Large intestine (tissue), 3 donors: ENCODE measurements around the gene BPIFB6. TPM values are rescaled to one million over a fixed set of nuclear protein-coding genes. Genes with fewer than 3 reads are reported as not detected.

Source experiments
- DNase-seq, 2 donors: peaks; one replicate each; pipeline versions ENCODE4 v3.0.0 to v3.0.0-alpha.2; 2013
- H3K27ac ChIP-seq: one replicate; pipeline ENCODE4 v1.5.1; 2013; ENCODE audit warnings: low read length
- H3K27me3 ChIP-seq: 2 replicates; pipeline ENCODE4 v1.6.1; 2013; ENCODE audit warnings: low read length; ENCODE audit not compliant: control insufficient read depth, insufficient read depth
- H3K36me3 ChIP-seq: 2 replicates; pipeline ENCODE4 v1.6.1; 2013; ENCODE audit warnings: low read length; ENCODE audit not compliant: control insufficient read depth, insufficient read depth
- H3K4me1 ChIP-seq: one replicate; pipeline ENCODE4 v1.6.1; 2013; ENCODE audit warnings: low read length; ENCODE audit not compliant: control insufficient read depth, insufficient read depth
- H3K4me3 ChIP-seq: one replicate; pipeline ENCODE4 v1.5.1; 2013; ENCODE audit warnings: low read length
- H3K9me3 ChIP-seq: one replicate; pipeline ENCODE4 v1.6.1; 2013; ENCODE audit warnings: mild to moderate bottlenecking, low read depth, low read length, moderate library complexity; ENCODE audit not compliant: control insufficient read depth
- WGBS: methylation state at CpG from one replicate; pipeline ENCODE4 v1.1.5; 2013; ENCODE audit warnings: low lambda C conversion rate; ENCODE audit not compliant: insufficient coverage; 5-methylcytosine and 5-hydroxymethylcytosine counted together
- polyA plus RNA-seq: library from polyadenylated mRNA; unstranded; fragments of 120-200 nt; gene quantifications from one replicate; pipeline ENCODE4 v1.2.1, GENCODE V29; 2013

Gene BPIFB6
- polyA plus RNA-seq, 1 donor, result not detected

DNA sequence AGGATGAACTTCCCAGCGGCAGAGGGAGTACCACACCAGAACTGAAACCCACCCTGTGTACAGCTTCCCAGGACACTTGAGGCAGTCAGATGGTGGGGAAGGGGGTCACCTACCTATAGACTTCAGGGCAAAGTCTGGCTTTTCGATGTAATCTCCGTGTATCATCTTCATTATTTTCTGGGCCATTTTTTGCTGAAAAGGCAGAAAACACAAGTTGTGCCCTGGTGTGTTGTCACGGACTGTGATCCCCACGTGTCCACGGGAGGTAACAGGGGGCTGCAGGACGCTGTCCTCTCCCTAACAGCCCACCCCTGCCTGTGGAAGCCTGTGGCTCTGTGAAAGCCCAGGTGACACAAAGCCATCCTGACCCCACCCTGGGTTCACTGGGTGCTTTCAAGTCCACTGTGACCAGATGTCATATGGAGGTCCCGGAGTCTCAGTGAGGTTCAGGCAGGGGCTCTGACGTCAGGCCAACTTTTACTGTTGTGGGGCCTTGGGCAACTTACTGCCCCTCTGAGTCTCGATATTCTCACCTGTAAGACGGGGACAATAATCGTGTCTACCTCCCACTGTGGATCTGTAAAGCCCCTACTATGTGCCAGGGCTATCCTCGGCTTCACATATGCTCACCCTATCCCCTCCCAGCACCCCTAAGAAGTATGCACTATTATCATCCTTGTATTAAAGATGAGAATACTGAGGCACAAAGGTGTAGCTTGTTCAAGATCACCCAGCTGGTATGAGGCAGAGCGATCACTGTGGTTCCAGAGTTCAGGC, 41.8 kb upstream of the BPIFB6 start:
- no peak for DNase-seq
- no CpG with 5 or more reads among the region's 14 CpGs for WGBS
- H3K27me3 ChIP-seq, result no peaks in the 10 kb centered on the region
- H3K4me1 ChIP-seq, result no peaks in the 10 kb centered on the region
- H3K9me3 ChIP-seq, result no peaks in the 10 kb centered on the region
- no peak overlapping the region for H3K4me3 ChIP-seq
- H3K36me3 ChIP-seq, result no peaks in the 10 kb centered on the region
- no peak overlapping the region for H3K27ac ChIP-seq

- Histone ChIP-seq H3K4me1 (no peaks in the 10 kb centered on the region), H3K4me3 (no peak overlapping the region), H3K27ac (no peak overlapping the region), H3K36me3 (no peaks in the 10 kb centered on the region), H3K9me3 (no peaks in the 10 kb centered on the region), H3K27me3 (no peaks in the 10 kb centered on the region)
- no CpG with 5 or more reads among the region's 3 CpGs for WGBS
- DNase-seq, result no peak
Measured at GRCh38 chr20:32990426-32990825, 41.0 kb upstream of the BPIFB6 start.

DNA sequence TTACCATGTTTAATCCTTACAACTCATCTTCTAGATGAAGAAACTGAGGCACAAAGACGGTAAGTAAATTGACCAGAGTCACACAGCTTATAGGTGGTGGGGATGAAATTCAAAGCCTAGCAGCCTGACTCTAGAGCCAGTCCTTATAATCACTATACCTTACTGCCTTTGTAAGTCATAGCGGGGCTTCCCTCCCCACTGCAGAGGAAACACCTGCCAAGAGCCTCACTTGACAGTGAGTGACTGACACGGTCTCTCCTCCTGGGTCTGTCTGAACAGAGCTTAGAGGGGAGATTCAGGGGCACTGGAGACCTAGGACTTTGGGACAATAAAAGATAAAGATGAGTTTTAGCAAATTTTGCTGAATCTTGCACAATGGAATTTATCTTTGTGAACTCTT, 40.1 kb upstream of the BPIFB6 start:
- WGBS, result no CpG with 5 or more reads among the region's 3 CpGs
- Histone ChIP-seq H3K9me3 (no peaks in the 10 kb centered on the region), H3K36me3 (no peaks in the 10 kb centered on the region), H3K27ac (no peak overlapping the region), H3K27me3 (no peaks in the 10 kb centered on the region), H3K4me3 (no peak overlapping the region), H3K4me1 (no peaks in the 10 kb centered on the region)
- no peak for DNase-seq

GRCh38 chr20:32991792-32992641, 39.4 kb upstream of the BPIFB6 start:
- Histone ChIP-seq H3K4me3 (no peak overlapping the region), H3K36me3 (no peaks in the 10 kb centered on the region), H3K27me3 (no peaks in the 10 kb centered on the region), H3K9me3 (no peaks in the 10 kb centered on the region), H3K4me1 (no peaks in the 10 kb centered on the region), H3K27ac (no peak overlapping the region)
- DNase-seq, result no peak
- 80% methylated on average over 1 of the region's 8 CpGs for WGBS

GRCh38 chr20:32993496-32994050, 37.9 kb upstream of the BPIFB6 start:
- no peak for DNase-seq
- no CpG with 5 or more reads among the region's 8 CpGs for WGBS
- Histone ChIP-seq H3K36me3 (no peaks in the 10 kb centered on the region), H3K27me3 (no peaks in the 10 kb centered on the region), H3K4me3 (no peak overlapping the region), H3K4me1 (no peaks in the 10 kb centered on the region), H3K27ac (no peak overlapping the region), H3K9me3 (no peaks in the 10 kb centered on the region)

GRCh38 chr20:32995802-32996201, 35.6 kb upstream of the BPIFB6 start:
- Histone ChIP-seq H3K27ac (no peak overlapping the region), H3K4me3 (no peak overlapping the region), H3K4me1 (no peaks in the 10 kb centered on the region), H3K27me3 (no peaks in the 10 kb centered on the region), H3K36me3 (no peaks in the 10 kb centered on the region), H3K9me3 (no peaks in the 10 kb centered on the region)
- no peak for DNase-seq

DNA sequence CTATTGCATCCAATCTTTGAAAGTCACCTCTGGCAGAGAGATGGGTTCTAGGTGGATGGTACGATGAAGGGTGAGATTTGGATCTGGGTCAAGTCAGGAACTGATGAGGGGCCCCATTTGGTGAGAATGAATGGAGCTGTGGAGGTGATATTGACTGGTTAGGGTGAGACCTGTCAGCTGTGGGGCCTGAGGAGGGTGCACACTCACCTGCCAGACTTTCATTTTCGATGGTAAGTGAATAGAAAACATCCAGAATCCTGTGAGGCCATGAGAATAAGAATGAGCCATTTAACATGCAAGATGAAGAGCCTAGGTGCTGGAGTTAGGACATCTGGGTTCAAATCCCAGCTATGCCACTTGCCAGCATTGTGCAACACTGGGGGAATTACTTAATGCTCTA, 34.0 kb upstream of the BPIFB6 start:
- Histone ChIP-seq H3K36me3 (no peaks in the 10 kb centered on the region), H3K4me3 (no peak overlapping the region), H3K9me3 (no peaks in the 10 kb centered on the region), H3K27me3 (peaks cover 3% of the 10 kb centered on the region), H3K4me1 (no peaks in the 10 kb centered on the region), H3K27ac (no peak overlapping the region)
- no peak for DNase-seq
- WGBS, result 100% methylated on average over 2 of the region's 2 CpGs

DNA sequence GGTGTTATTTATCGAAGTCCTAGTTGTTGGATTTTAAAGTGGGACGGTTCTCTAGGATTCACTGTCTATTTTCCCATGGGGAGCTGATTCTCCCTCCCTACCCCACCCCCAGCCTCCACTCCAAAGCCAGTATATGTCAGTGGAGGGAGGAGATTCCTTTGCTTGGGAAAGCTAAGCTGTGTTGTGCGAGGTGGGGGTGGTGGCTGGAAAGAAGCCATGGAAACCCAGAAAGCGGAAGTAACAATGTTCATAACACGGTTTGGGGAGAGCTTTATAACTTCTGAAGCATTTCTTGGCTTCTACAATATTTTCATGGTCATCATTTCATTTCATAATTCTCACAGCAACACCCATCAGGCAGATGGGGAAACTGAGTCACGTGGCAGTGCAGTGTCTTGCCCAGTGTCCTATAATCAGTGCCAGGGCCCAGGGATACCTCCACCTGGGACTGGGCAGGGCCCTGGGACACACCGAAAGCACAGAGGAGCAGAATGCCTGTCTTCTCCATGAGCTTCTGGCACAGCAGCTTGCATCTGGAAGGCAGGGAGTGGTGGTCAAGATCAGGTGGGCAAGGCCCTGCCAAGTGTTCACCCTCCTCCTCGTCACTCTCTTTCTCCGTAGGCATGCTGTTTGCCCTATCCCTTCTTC, 31.7 kb upstream of the BPIFB6 start:
- no peak overlapping the region for H3K4me3 ChIP-seq
- H3K9me3 ChIP-seq, result no peaks in the 10 kb centered on the region
- peaks cover 3% of the 10 kb centered on the region for H3K27me3 ChIP-seq
- DNase-seq, result no peak
- 100% methylated on average over 2 of the region's 9 CpGs for WGBS
- H3K4me1 ChIP-seq, result no peaks in the 10 kb centered on the region
- no peak overlapping the region for H3K27ac ChIP-seq
- H3K36me3 ChIP-seq, result no peaks in the 10 kb centered on the region

DNA sequence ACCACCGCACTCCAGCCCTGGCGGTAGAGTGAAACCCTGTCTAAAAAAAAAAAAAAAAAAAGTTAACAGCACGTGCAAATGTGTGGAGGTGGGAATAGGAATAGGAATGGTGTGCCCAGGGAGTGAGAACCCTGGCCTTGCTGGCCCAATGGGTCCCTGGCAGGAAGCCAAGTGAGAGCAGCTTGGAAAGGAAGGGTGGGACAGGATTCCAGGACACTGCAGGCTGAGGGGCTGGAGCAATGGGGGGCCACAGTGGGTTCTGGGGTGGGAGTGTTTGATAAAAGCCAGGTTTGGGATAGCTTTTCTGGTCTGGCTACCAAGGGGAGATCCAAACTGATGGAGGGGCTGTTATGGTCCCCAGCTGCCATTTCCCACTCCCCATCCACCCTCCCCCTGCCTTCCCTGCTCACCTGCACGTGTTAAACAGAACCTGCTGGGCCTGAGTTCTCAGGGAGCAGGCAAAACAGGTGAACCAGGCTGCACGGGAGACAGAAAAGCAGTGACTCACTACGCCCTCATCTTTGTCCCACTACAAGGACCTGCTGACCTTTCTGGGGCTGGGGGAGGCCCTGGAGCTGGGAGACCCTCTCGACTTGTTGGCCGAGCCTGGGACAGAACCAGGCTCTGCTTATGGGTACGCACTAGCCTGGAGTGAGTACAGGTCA, 30.5 kb upstream of the BPIFB6 start:
- WGBS, result no CpG with 5 or more reads among the region's 9 CpGs
- H3K9me3 ChIP-seq, result no peaks in the 10 kb centered on the region
- H3K4me1 ChIP-seq, result no peaks in the 10 kb centered on the region

More for the DNA sequence above, 30.5 kb upstream of the BPIFB6 start:
- no peak for DNase-seq
- H3K4me3 ChIP-seq, result no peak overlapping the region
- H3K36me3 ChIP-seq, result no peaks in the 10 kb centered on the region
- peaks cover 3% of the 10 kb centered on the region for H3K27me3 ChIP-seq
- H3K27ac ChIP-seq, result no peak overlapping the region
